ENCODE measurements around the gene YIPF4.
"Not testable (repeated sequence)": the region's sequence is repeated elsewhere in the genome, so short reads cannot be mapped to it uniquely, and the experiment has no call there.

Gene YIPF4

GRCh38 chr2:32289165-32289999, 11.7 kb downstream of the YIPF4 start:
- DNase-seq (ENCODE audit: low read depth in 2 of 2, low spot score in 1 of 2) = no peak

- DNase-seq (ENCODE audit: low read depth in 2 of 2, low spot score in 1 of 2) = no peak
Observed at GRCh38 chr2:32290000-32290339, 12.3 kb downstream of the YIPF4 start.

- DNase-seq (ENCODE audit: low read depth in 2 of 2, low spot score in 1 of 2) = no peak
Observed at GRCh38 chr2:32291746-32292145, 14.0 kb downstream of the YIPF4 start.

- DNase-seq (ENCODE audit: low read depth in 2 of 2, low spot score in 1 of 2) = not testable (repeated sequence)
Observed at GRCh38 chr2:32293493-32293892, 15.8 kb downstream of the YIPF4 start.

- not testable (repeated sequence) for DNase-seq (ENCODE audit: low read depth in 2 of 2, low spot score in 1 of 2)
Observed at GRCh38 chr2:32293966-32294562, 16.4 kb downstream of the YIPF4 start.

- no peak for DNase-seq (ENCODE audit: low read depth in 2 of 2, low spot score in 1 of 2)
Observed at GRCh38 chr2:32310577-32310976, 32.9 kb downstream of the YIPF4 start.

- no peak for DNase-seq (ENCODE audit: low read depth in 2 of 2, low spot score in 1 of 2)
Observed at GRCh38 chr2:32314886-32315285, 37.2 kb downstream of the YIPF4 start.

GRCh38 chr2:32328679-32329078, 51.0 kb downstream of the YIPF4 start:
- DNase-seq (ENCODE audit: low read depth in 2 of 2, low spot score in 1 of 2) = not testable (repeated sequence)

- DNase-seq (ENCODE audit: low read depth in 2 of 2, low spot score in 1 of 2) = not testable (repeated sequence)
Observed at GRCh38 chr2:32329180-32329980, 51.7 kb downstream of the YIPF4 start.

- no peak for DNase-seq (ENCODE audit: low read depth in 2 of 2, low spot score in 1 of 2)
Observed at GRCh38 chr2:32330136-32330535, 52.4 kb downstream of the YIPF4 start.

- no peak for DNase-seq (ENCODE audit: low read depth in 2 of 2, low spot score in 1 of 2)
Observed at GRCh38 chr2:32342801-32343200, 65.1 kb downstream of the YIPF4 start.

GRCh38 chr2:32350797-32351196, 73.1 kb downstream of the YIPF4 start:
- not testable (repeated sequence) for DNase-seq (ENCODE audit: low read depth in 2 of 2, low spot score in 1 of 2)

GRCh38 chr2:32355976-32356680, 78.4 kb downstream of the YIPF4 start:
- no peak for DNase-seq (ENCODE audit: low read depth in 2 of 2, low spot score in 1 of 2)

GRCh38 chr2:32356681-32357317, 79.1 kb downstream of the YIPF4 start, which contains the start of gene BIRC6:
TSS of gene BIRC6 (plus strand) at chr2:32357023. CDS start at chr2:32357162, 139 bp downstream.
- DNase-seq (ENCODE audit: low read depth in 2 of 2, low spot score in 1 of 2) = peak; percentile 68 to 89

GRCh38 chr2:32357318-32358110, 79.8 kb downstream of the YIPF4 start:
- DNase-seq (ENCODE audit: low read depth in 2 of 2, low spot score in 1 of 2) = peak in 1 of 2 donors; percentile 2

GRCh38 chr2:32358111-32358482, 80.4 kb downstream of the YIPF4 start:
- no peak for DNase-seq (ENCODE audit: low read depth in 2 of 2, low spot score in 1 of 2)

GRCh38 chr2:32360416-32360815, 82.7 kb downstream of the YIPF4 start:
- no peak for DNase-seq (ENCODE audit: low read depth in 2 of 2, low spot score in 1 of 2)

GRCh38 chr2:32362997-32363396, 85.3 kb downstream of the YIPF4 start:
- DNase-seq (ENCODE audit: low read depth in 2 of 2, low spot score in 1 of 2) = not testable (repeated sequence)

GRCh38 chr2:32363597-32363996, 85.9 kb downstream of the YIPF4 start:
- DNase-seq (ENCODE audit: low read depth in 2 of 2, low spot score in 1 of 2) = no peak

GRCh38 chr2:32364290-32364689, 86.6 kb downstream of the YIPF4 start:
- not testable (repeated sequence) for DNase-seq (ENCODE audit: low read depth in 2 of 2, low spot score in 1 of 2)
